Suprapubic skin (tissue), 3 donors: ENCODE measurements around the gene CHPT1.

Experiments used
- POLR2A ChIP-seq, 2 donors: fragments of 450-650 bp; IDR thresholded peaks; one replicate each; pipeline ENCODE4 v1.6.1; 2017; ENCODE audit warnings: antibody characterized with exemption in 2 of 2, mild to moderate bottlenecking in 2 of 2, moderate library complexity in 2 of 2
- TF ChIP-seq, protein P1 (sequence below), 2 donors: fragments of 200-600 bp in 1 of 2; fragments of 450-650 bp in 1 of 2; sonication (generic) in 1 of 2; IDR thresholded peaks; one replicate each; pipeline ENCODE4 v1.5.1; 2016 to 2019; ENCODE audit warnings: antibody characterized with exemption in 2 of 2, mild to moderate bottlenecking in 1 of 2, moderate library complexity in 1 of 2

DNA sequence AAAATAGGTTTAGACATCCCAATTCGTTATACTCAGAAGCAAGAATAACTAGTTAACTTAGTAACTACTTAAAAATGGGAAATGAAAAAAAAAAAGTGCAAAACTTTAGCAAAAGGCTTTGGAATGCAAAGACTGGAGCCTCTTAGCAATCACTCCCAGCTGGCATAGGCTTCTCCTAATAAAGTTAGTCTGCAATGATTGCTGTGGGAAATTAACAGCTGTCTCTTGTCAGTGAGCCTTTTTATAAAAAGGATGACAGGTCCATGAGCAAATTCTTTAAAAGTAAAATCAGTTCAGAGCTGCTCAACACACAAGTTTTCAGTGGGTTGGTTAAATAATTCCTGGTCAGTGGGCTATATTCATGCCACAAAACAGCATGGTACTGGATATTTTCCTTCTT lies 49.2 kb downstream of the CHPT1 start:
- no peak for TF ChIP-seq POLR2A (IDR thresholded peaks at IDR 0.05)
- TF ChIP-seq, protein P1, sequence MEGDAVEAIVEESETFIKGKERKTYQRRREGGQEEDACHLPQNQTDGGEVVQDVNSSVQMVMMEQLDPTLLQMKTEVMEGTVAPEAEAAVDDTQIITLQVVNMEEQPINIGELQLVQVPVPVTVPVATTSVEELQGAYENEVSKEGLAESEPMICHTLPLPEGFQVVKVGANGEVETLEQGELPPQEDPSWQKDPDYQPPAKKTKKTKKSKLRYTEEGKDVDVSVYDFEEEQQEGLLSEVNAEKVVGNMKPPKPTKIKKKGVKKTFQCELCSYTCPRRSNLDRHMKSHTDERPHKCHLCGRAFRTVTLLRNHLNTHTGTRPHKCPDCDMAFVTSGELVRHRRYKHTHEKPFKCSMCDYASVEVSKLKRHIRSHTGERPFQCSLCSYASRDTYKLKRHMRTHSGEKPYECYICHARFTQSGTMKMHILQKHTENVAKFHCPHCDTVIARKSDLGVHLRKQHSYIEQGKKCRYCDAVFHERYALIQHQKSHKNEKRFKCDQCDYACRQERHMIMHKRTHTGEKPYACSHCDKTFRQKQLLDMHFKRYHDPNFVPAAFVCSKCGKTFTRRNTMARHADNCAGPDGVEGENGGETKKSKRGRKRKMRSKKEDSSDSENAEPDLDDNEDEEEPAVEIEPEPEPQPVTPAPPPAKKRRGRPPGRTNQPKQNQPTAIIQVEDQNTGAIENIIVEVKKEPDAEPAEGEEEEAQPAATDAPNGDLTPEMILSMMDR (IDR thresholded peaks at IDR 0.05): no peak
